Common myeloid progenitor, CD34-positive (primary cell): Measurements from ENCODE around the gene SIX3.

Source experiments
- CTCF ChIA-PET: fragments of 350-600 bp; sonication (Branson Sonifier 250); formaldehyde crosslinking; loops from one replicate; lab custom pipeline; 2021; ENCODE audit warnings: antibody characterized with exemption; lab: Charles Lee
- POLR2A ChIA-PET: fragments of 350-600 bp; sonication (Branson Sonifier 250); formaldehyde crosslinking; loops from one replicate; lab custom pipeline; 2021; ENCODE audit warnings: antibody characterized with exemption; lab: Charles Lee
- DNase-seq, 3 donors: peaks; one replicate each; pipeline versions ENCODE4 v3.0.0 to v3.0.0-alpha.2; 2013
- H3K27ac ChIP-seq, 2 experiments: 1 replicate in 1 of 2; 2 replicates in 1 of 2; pipeline ENCODE4 v1.7.0; 2013; ENCODE audit warnings: inconsistent platforms in 2 of 2, low read length in 2 of 2, mild to moderate bottlenecking in 2 of 2, low read depth in 1 of 2, moderate library complexity in 1 of 2; ENCODE audit not compliant: severe bottlenecking in 2 of 2, insufficient read depth in 1 of 2, poor library complexity in 1 of 2
- H3K27me3 ChIP-seq, 5 experiments: replicated peaks in 2 of 5; 1 replicate in 3 of 5; 2 replicates in 2 of 5; pipeline versions ENCODE4 v1.6.1 to v1.7.0; 2013; ENCODE audit warnings: low read length in 4 of 5, mild to moderate bottlenecking in 2 of 5, moderate library complexity in 2 of 5, inconsistent platforms in 1 of 5; ENCODE audit not compliant: insufficient read depth in 5 of 5, control insufficient read depth in 4 of 5
- H3K36me3 ChIP-seq, 4 experiments: 1 replicate in 2 of 4; 2 replicates in 2 of 4; pipeline versions ENCODE4 v1.6.1 to v1.7.0; 2013; ENCODE audit warnings: low read length in 3 of 4, control low read depth in 1 of 4, mild to moderate bottlenecking in 1 of 4; ENCODE audit not compliant: control insufficient read depth in 4 of 4, insufficient read depth in 4 of 4
- H3K4me1 ChIP-seq, 4 experiments: 1 replicate in 3 of 4; 2 replicates in 1 of 4; pipeline versions ENCODE4 v1.6.1 to v1.7.1; 2013; ENCODE audit warnings: low read length in 3 of 4, mild to moderate bottlenecking in 3 of 4, control low read depth in 1 of 4, inconsistent platforms in 1 of 4, moderate library complexity in 1 of 4; ENCODE audit not compliant: control insufficient read depth in 4 of 4, insufficient read depth in 4 of 4; ENCODE audit errors: control extremely low read depth in 1 of 4
- H3K4me3 ChIP-seq, 7 experiments: 1 replicate in 4 of 7; 2 replicates in 3 of 7; pipeline versions ENCODE4 v1.5.1 to v1.7.0; 2013; ENCODE audit warnings: mild to moderate bottlenecking in 7 of 7, low read length in 6 of 7, moderate library complexity in 6 of 7, inconsistent platforms in 2 of 7, low read depth in 2 of 7, control low read depth in 1 of 7; ENCODE audit not compliant: insufficient read depth in 4 of 7, control insufficient read depth in 1 of 7; ENCODE audit errors: extremely low read depth in 1 of 7
- H3K9me3 ChIP-seq, 5 experiments: 1 replicate in 4 of 5; 2 replicates in 1 of 5; pipeline versions ENCODE4 v1.6.1 to v1.7.1; 2013; ENCODE audit warnings: low read length in 4 of 5, mild to moderate bottlenecking in 2 of 5, inconsistent platforms in 1 of 5, low read depth in 1 of 5, moderate library complexity in 1 of 5; ENCODE audit not compliant: control insufficient read depth in 4 of 5, insufficient read depth in 2 of 5; ENCODE audit errors: control extremely low read depth in 1 of 5
- WGBS: methylation state at CpG from one replicate; pipeline ENCODE4 v1.1.5; 2013; ENCODE audit not compliant: insufficient coverage; 5-methylcytosine and 5-hydroxymethylcytosine counted together

SIX3 gene

DNA sequence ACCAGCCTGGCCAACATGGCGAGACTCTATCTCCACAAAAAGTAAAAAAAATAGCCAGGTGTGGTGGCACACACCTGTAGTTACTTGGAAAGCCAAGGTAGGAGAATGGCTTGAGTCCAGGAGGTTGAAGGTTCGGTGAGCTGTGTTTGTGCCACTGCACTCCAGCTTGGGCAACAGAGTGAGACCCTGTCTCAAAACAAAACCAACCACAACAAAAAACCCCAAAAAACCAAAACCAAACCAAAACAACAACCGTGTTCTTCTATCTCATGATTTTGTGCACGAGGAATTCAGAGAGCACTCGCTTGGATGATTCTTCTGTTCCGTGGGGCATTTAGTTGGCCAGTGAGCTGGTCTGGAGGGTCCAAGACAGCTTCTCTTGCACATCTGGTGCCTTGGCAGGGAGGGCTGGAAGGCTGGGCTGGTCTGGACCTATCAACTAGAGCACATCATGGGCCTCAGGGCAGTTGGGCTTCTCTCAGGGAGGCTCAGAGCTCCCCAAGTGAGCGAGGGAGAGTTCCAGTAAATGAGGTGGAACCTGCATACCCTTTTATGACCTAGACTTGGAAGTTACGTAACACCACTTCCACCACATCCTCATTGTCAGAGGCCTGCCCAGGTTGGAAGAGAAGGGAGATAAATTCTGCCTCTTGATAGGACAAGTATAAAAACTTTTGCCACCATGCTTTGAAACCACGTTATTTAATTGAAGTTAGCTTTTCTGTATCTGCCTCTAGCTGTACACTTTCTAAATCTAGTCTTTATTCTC, 42.5 kb downstream of the SIX3 start:
- peaks cover 0 to 2% (median 0%) of the 10 kb centered on the region in 5 experiments for H3K27me3 ChIP-seq
- H3K36me3 ChIP-seq: no peaks in the 10 kb centered on the region
- CTCF ChIA-PET: interaction anchor here (0.8 to 13.2 kb wide), 7 partner anchors 16 to 594 kb away, joined by 3 to 98 read pairs (median 6); partner anchors contain the start of gene SIX2
- POLR2A ChIA-PET: no interaction called here
- 96% methylated on average over 6 of the region's 9 CpGs for WGBS
- no peak for DNase-seq
- H3K27ac ChIP-seq: no peak overlapping the region
- H3K9me3 ChIP-seq: peaks cover 0 to 21% (median 5%) of the 10 kb centered on the region in 5 experiments
- no peak overlapping the region for H3K4me3 ChIP-seq
- no peaks in the 10 kb centered on the region for H3K4me1 ChIP-seq

DNA sequence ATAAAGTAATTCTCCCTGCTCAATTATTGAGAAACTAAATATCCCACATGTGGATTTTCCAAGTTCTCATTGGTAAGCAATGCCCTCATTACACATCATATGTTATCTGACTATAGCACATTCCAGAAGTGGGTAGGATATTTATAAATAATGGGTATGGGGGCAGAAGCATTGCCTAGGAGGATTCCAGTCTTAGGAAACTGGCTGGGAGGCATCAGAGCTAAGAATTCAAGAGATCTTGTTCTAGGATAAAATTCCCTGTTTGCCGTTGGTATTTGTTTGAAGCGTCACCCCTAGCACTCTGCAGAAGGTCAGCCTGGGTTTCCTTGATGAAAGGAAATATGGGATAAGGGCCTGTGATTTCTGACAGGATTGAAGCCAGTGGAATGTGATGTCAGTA, 47.7 kb downstream of the SIX3 start:
- CTCF ChIA-PET: no interaction called here
- H3K4me1 ChIP-seq: no peaks in the 10 kb centered on the region
- peaks cover 6 to 62% (median 13%) of the 10 kb centered on the region in 5 experiments for H3K9me3 ChIP-seq
- H3K27ac ChIP-seq: no peak overlapping the region
- H3K27me3 ChIP-seq: peaks cover 0 to 20% (median 14%) of the 10 kb centered on the region in 5 experiments
- POLR2A ChIA-PET: no interaction called here
- DNase-seq: no peak
- H3K4me3 ChIP-seq: no peak overlapping the region
- no peaks in the 10 kb centered on the region for H3K36me3 ChIP-seq
- 100% methylated on average over 2 of the region's 2 CpGs for WGBS

DNA sequence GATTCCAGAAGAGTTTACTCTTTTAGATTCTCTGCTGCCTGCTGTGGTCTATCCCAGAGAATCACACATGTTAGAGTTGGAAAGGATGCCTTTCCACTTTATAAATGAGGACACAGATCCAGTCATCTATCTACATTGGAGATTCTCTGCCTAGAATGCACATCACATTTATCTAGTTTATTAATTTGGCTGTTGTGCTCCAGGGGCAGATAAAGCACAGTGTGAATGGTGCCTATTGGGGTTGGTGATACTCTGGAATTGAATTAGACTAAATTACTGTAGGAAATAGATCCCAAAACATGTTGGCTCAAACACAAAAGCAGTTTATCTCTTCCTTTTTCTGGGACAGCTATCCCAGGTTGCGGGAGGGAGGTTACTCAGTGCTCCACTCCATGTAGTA, 52.9 kb downstream of the SIX3 start:
- Histone ChIP-seq H3K36me3 (no peaks in the 10 kb centered on the region), H3K4me3 (no peak overlapping the region), H3K27ac (no peak overlapping the region), H3K27me3 (peaks cover 10 to 68% (median 28%) of the 10 kb centered on the region in 5 experiments), H3K9me3 (peaks cover 4 to 46% (median 7%) of the 10 kb centered on the region in 5 experiments), H3K4me1 (no peaks in the 10 kb centered on the region)
- CTCF ChIA-PET: interaction anchor here (1.7 kb wide), 1 partner anchor 13 kb away, joined by 4 read pairs; no protein-coding TSS in a partner anchor
- POLR2A ChIA-PET: no interaction called here
- no peak for DNase-seq
- 100% methylated on average over 1 of the region's 1 CpG for WGBS
